Tibial nerve (tissue), 4 donors: ENCODE measurements around the gene KRT33B.

Source experiments
- EP300 ChIP-seq, 2 donors: sonication (generic); formaldehyde crosslinking; IDR thresholded peaks; one replicate each; pipeline ENCODE4 v1.6.1; 2017; ENCODE audit warnings: antibody characterized with exemption in 2 of 2, mild to moderate bottlenecking in 1 of 2
- POLR2A ChIP-seq, 2 donors: fragments of 450-650 bp; IDR thresholded peaks; one replicate each; pipeline ENCODE4 v1.6.1; 2017; ENCODE audit warnings: antibody characterized with exemption in 2 of 2, mild to moderate bottlenecking in 2 of 2, moderate library complexity in 2 of 2
- TF ChIP-seq, protein P1 (sequence below), 5 experiments: fragments of 200-600 bp in 3 of 5; fragments of 450-650 bp in 2 of 5; sonication (generic) in 3 of 5; IDR thresholded peaks; one replicate each; pipeline ENCODE4 v1.5.1; 2016 to 2019; ENCODE audit warnings: antibody characterized with exemption in 5 of 5, mild to moderate bottlenecking in 3 of 5, moderate library complexity in 2 of 5

DNA sequence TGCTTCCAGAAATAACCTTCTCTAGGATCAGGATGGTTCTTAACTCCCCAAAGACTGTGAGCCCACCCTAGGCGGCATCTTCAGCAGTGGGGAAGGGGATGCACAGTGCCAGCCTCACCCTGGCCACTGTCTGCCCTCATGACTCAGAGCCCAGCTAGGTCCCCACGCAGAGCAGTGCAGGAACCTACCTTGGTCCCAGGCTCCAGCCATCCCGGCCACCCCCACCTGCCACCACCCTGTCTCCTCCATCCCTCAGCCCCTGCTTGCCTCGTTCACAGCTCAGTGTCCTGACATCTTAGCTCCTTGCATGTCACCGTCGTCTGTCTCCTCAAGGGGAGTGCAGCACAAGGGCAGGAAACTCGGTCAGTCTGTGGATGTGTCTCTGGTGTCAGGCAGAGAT, 38.0 kb downstream of the KRT33B start:
- TF ChIP-seq, protein P1, sequence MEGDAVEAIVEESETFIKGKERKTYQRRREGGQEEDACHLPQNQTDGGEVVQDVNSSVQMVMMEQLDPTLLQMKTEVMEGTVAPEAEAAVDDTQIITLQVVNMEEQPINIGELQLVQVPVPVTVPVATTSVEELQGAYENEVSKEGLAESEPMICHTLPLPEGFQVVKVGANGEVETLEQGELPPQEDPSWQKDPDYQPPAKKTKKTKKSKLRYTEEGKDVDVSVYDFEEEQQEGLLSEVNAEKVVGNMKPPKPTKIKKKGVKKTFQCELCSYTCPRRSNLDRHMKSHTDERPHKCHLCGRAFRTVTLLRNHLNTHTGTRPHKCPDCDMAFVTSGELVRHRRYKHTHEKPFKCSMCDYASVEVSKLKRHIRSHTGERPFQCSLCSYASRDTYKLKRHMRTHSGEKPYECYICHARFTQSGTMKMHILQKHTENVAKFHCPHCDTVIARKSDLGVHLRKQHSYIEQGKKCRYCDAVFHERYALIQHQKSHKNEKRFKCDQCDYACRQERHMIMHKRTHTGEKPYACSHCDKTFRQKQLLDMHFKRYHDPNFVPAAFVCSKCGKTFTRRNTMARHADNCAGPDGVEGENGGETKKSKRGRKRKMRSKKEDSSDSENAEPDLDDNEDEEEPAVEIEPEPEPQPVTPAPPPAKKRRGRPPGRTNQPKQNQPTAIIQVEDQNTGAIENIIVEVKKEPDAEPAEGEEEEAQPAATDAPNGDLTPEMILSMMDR (IDR thresholded peaks at IDR 0.05) = no peak
- TF ChIP-seq POLR2A (IDR thresholded peaks at IDR 0.05) (no peak), EP300 (IDR thresholded peaks at IDR 0.05) (no peak)
